Panc1 (cell line): ENCODE data around the gene EMSY. TPM values are rescaled to one million over a fixed set of nuclear protein-coding genes. Genes with fewer than 3 reads are reported as not detected.

Source experiments
- ATAC-seq: fragments of 200-7000 bp; cut with Tn5 transposase; 2 replicates; pipeline ENCODE4 v1.9.1; 2020; ENCODE audit warnings: mild to moderate bottlenecking, moderate library complexity
- BruUV-seq: library from RNA; stranded (reverse); fragments of 400-500 nt; replicated peaks from 2 replicates; lab custom pipeline; 2021; lab: Mats Ljungman, UMichigan
- CTCF ChIA-PET: fragments of 300-600 bp; sonication (Branson Sonifier 250); formaldehyde crosslinking; loops from one replicate; lab custom pipeline; 2022; ENCODE audit warnings: antibody characterized with exemption; lab: Charles Lee
- POLR2A ChIA-PET: fragments of 300-600 bp; sonication (Branson Sonifier 250); formaldehyde crosslinking; loops from one replicate; lab custom pipeline; 2022; ENCODE audit warnings: antibody characterized with exemption; lab: Charles Lee
- DNase-seq: peaks from one replicate; pipeline ENCODE4 v3.0.0-alpha.2; 2010; ENCODE audit warnings: low read depth, low spot score
- H3K27ac ChIP-seq: 2 replicates; pipeline ENCODE4 v1.5.1; 2011; ENCODE audit warnings: mild to moderate bottlenecking, low read length, inconsistent platforms
- H3K27me3 ChIP-seq: fragments of 200-500 bp; sonication (Bioruptor generic); 2 replicates; pipeline ENCODE4 v1.6.0; 2014; ENCODE audit warnings: low read length, inconsistent platforms; ENCODE audit not compliant: control insufficient read depth, insufficient read depth
- H3K36me3 ChIP-seq: fragments of 200-500 bp; sonication (Bioruptor generic); 2 replicates; pipeline ENCODE4 v1.5.1; 2014; ENCODE audit warnings: inconsistent platforms, mild to moderate bottlenecking, low read length, moderate library complexity; ENCODE audit not compliant: control insufficient read depth, insufficient read depth
- H3K4me1 ChIP-seq: 2 replicates; pipeline ENCODE4 v1.5.1; 2011; ENCODE audit warnings: inconsistent platforms, mild to moderate bottlenecking, low read length, moderate library complexity; ENCODE audit not compliant: control insufficient read depth, insufficient read depth
- H3K4me3 ChIP-seq, 2 experiments: 2 replicates each; pipeline ENCODE4 v1.5.1; 2011 to 2012; ENCODE audit warnings: low read depth in 2 of 2, low read length in 2 of 2, mild to moderate bottlenecking in 2 of 2, inconsistent platforms in 1 of 2, moderate library complexity in 1 of 2
- H3K9me3 ChIP-seq: fragments of 200-500 bp; sonication (Bioruptor generic); 2 replicates; pipeline ENCODE4 v1.5.1; 2014; ENCODE audit warnings: low read depth, mild to moderate bottlenecking, inconsistent platforms, low read length, moderate library complexity; ENCODE audit not compliant: control insufficient read depth, insufficient read depth
- POLR2AphosphoS5 ChIP-seq: IDR thresholded peaks from 2 replicates; pipeline ENCODE4 v1.6.1; 2012; ENCODE audit warnings: mild to moderate bottlenecking, low read depth, low read length, moderate library complexity
- SIN3A ChIP-seq: IDR thresholded peaks from 2 replicates; pipeline ENCODE4 v1.6.1; 2012; ENCODE audit warnings: low read depth, mild to moderate bottlenecking, low read length, moderate library complexity, borderline replicate concordance; ENCODE audit not compliant: insufficient read depth
- TCF7L2 ChIP-seq: IDR thresholded peaks from 2 replicates; pipeline ENCODE4 v1.6.1; 2011; ENCODE audit warnings: mild to moderate bottlenecking, low read depth, low read length, inconsistent platforms
- in situ Hi-C: cut with HindIII; loops from 2 replicates; pipeline ENCODE4 v1.10.0; 2016; ENCODE audit warnings: low sequenced_read_pairs, low pct_unique_long_range_greater_than_20kb
- intact Hi-C: fragments of 100-400 bp; cut with micrococcal nuclease; formaldehyde crosslinking; loops from one replicate; pipeline ENCODE4 v1.10.0; 2022; ENCODE audit not compliant: unreplicated experiment
- total RNA-seq: library from RNA; stranded (reverse); gene quantifications from one replicate; pipeline ENCODE4 v1.2.1, GENCODE V29; 2021; ENCODE audit not compliant: unreplicated experiment
- TF ChIP-seq, protein P1 (sequence below), 2 experiments: IDR thresholded peaks; 2 replicates each; pipeline ENCODE4 v1.6.1; 2011 to 2012; ENCODE audit warnings: low read depth in 2 of 2, control low read depth in 1 of 2, low read length in 1 of 2, mild to moderate bottlenecking in 1 of 2, moderate library complexity in 1 of 2; ENCODE audit not compliant: insufficient read depth in 1 of 2
- TF ChIP-seq, protein P2 (sequence below): fragments of 450-650 bp; IDR thresholded peaks from 2 replicates; pipeline ENCODE4 v1.5.1; 2017; ENCODE audit warnings: mild to moderate bottlenecking

The EMSY gene
- total RNA-seq, 1 experiment from 2014 or later, result 26.4 TPM

DNA sequence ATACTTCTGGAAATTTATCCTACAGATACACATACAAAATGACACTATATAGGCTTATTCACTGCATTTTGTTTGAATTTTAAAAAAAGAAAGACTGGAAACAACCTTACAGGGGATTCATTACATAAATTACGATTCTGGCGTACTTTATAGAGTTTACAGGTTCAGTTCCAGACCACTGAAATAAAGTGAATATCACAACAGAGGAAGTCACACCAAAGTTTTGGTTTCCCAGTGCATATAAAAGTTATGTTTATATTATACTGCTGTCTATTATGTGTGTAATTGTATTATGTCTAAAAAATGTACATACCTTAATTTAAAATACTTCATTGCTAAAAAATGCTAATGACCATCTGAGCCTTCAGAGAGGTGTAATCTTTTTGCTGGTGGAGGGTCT is 62.0 kb downstream of the EMSY start:
- Histone ChIP-seq H3K27ac (no peak overlapping the region), H3K27me3 (no peaks in the 10 kb centered on the region), H3K36me3 (no peaks in the 10 kb centered on the region), H3K4me1 (no peaks in the 10 kb centered on the region), H3K9me3 (no peaks in the 10 kb centered on the region; the same call in 1 of the 2 replicates), H3K4me3 (no peak overlapping the region)
- DNase-seq (no peak), ATAC-seq (no peak)
- in situ Hi-C loops, result no loop called here
- no peak for TF ChIP-seq TCF7L2
- TF ChIP-seq, protein P1, sequence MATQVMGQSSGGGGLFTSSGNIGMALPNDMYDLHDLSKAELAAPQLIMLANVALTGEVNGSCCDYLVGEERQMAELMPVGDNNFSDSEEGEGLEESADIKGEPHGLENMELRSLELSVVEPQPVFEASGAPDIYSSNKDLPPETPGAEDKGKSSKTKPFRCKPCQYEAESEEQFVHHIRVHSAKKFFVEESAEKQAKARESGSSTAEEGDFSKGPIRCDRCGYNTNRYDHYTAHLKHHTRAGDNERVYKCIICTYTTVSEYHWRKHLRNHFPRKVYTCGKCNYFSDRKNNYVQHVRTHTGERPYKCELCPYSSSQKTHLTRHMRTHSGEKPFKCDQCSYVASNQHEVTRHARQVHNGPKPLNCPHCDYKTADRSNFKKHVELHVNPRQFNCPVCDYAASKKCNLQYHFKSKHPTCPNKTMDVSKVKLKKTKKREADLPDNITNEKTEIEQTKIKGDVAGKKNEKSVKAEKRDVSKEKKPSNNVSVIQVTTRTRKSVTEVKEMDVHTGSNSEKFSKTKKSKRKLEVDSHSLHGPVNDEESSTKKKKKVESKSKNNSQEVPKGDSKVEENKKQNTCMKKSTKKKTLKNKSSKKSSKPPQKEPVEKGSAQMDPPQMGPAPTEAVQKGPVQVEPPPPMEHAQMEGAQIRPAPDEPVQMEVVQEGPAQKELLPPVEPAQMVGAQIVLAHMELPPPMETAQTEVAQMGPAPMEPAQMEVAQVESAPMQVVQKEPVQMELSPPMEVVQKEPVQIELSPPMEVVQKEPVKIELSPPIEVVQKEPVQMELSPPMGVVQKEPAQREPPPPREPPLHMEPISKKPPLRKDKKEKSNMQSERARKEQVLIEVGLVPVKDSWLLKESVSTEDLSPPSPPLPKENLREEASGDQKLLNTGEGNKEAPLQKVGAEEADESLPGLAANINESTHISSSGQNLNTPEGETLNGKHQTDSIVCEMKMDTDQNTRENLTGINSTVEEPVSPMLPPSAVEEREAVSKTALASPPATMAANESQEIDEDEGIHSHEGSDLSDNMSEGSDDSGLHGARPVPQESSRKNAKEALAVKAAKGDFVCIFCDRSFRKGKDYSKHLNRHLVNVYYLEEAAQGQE (IDR thresholded peaks at IDR 0.05; ENCODE audit: insufficient read depth in 1 of 2, low read depth in 2 of 2, low read length in 1 of 2), result no peak
- TF ChIP-seq SIN3A, result no peak
- TF ChIP-seq, protein P2, sequence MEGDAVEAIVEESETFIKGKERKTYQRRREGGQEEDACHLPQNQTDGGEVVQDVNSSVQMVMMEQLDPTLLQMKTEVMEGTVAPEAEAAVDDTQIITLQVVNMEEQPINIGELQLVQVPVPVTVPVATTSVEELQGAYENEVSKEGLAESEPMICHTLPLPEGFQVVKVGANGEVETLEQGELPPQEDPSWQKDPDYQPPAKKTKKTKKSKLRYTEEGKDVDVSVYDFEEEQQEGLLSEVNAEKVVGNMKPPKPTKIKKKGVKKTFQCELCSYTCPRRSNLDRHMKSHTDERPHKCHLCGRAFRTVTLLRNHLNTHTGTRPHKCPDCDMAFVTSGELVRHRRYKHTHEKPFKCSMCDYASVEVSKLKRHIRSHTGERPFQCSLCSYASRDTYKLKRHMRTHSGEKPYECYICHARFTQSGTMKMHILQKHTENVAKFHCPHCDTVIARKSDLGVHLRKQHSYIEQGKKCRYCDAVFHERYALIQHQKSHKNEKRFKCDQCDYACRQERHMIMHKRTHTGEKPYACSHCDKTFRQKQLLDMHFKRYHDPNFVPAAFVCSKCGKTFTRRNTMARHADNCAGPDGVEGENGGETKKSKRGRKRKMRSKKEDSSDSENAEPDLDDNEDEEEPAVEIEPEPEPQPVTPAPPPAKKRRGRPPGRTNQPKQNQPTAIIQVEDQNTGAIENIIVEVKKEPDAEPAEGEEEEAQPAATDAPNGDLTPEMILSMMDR, result no peak
- no peak for TF ChIP-seq POLR2AphosphoS5
- intact Hi-C loops, result no loop called here
- no TSS peak for BruUV-seq
- ChIA-PET POLR2A (no interaction called here), CTCF (no interaction called here)

DNA sequence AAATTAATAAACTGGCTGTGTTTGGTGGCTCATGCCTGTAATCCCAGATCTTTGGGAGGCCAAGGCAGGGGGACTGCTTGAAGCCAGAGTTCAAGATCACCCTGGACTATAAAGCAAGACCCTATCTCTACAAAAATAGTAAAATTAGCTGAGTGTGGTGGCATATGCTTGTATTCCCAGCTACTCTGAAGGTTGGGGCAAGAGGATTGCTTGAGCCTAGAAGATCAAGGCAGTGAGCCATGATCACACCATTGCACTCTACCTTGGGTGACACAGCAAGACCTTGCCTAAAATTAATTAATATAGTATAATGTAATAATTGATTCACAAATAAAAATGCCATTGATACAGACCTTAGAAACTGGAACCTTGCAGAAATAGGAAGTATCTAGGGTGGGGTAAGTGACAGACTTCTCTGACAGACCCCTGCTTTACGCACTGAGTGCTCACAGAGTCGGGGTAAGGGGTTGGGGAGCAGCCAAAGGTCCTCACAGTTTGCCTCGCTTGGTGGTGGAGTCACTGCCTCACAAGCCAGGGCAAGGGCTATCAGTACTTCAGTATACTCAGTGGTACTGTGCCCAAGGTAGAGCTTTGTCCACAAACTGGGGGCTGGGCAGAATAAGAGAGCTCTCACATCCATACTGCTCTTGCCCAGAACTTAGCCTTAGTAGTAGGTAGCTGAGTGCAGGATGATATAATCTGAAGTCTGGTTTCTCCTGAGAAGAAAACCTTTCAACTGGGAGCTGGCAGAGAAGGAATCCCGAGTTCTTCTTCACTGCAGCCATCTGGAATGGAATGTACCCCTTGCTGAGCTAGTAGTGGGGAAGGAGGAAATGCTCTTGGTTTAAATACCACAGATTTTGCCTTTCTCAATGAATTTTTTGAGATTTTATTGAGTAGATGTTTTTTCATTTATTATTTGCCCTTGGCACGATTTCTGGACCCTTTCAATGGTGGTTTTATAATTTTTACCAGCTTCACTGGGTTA is 65.5 kb downstream of the EMSY start:
- in situ Hi-C loops, result no loop called here

More for the DNA sequence above, 65.5 kb downstream of the EMSY start:
- no peak overlapping the region for H3K27ac ChIP-seq
- POLR2A ChIA-PET, result no interaction called here
- no peaks in the 10 kb centered on the region for H3K36me3 ChIP-seq
- no peaks in the 10 kb centered on the region for H3K9me3 ChIP-seq
- no peak for TF ChIP-seq POLR2AphosphoS5
- TF ChIP-seq, protein P1 (IDR thresholded peaks at IDR 0.05; ENCODE audit: insufficient read depth in 1 of 2, low read depth in 2 of 2, low read length in 1 of 2), result no peak
- TF ChIP-seq, protein P2, result no peak
- no peak for TF ChIP-seq SIN3A
- TF ChIP-seq TCF7L2, result no peak
- no TSS peak for BruUV-seq
- CTCF ChIA-PET, result interaction anchor here (0.6 kb wide), 1 partner anchor 45 kb away, joined by 3 read pairs; no protein-coding TSS in a partner anchor
- H3K27me3 ChIP-seq, result no peaks in the 10 kb centered on the region
- H3K4me1 ChIP-seq, result no peaks in the 10 kb centered on the region
- intact Hi-C loops, result no loop called here
- no peak for DNase-seq
- H3K4me3 ChIP-seq, result no peak overlapping the region
- 0 out of 2 replicates have a peak, but pooled peaks have one; percentile 48 for ATAC-seq
